Heart right ventricle (tissue), 16 donors: ENCODE measurements around the gene NRP2. TPM values are rescaled to one million over a fixed set of nuclear protein-coding genes. Genes with fewer than 3 reads are reported as not detected.

ENCODE experiments used
- ATAC-seq, 8 donors: fragments of 200-7000 bp; cut with Tn5 transposase; one replicate each; pipeline ENCODE4 v1.9.1; 2020; ENCODE audit warnings: mild to moderate bottlenecking in 8 of 8, moderate library complexity in 8 of 8, moderate number of reproducible peaks in 1 of 8
- DNase-seq, 2 donors: peaks; one replicate each; pipeline ENCODE4 v3.0.0-alpha.2; 2020
- H3K27ac ChIP-seq, 10 donors: fragments of 200-600 bp; sonication (generic) in 2 of 10; one replicate each; pipeline versions ENCODE4 v1.5.0 to v1.8.0; 2020 to 2022; ENCODE audit warnings: mild to moderate bottlenecking in 3 of 10
- H3K27me3 ChIP-seq, 7 donors: fragments of 200-600 bp; one replicate each; pipeline ENCODE4 v1.8.0; 2021 to 2022; ENCODE audit warnings: mild to moderate bottlenecking in 2 of 7
- H3K36me3 ChIP-seq, 9 donors: fragments of 200-600 bp; sonication (generic) in 1 of 9; one replicate each; pipeline versions ENCODE4 v1.5.0 to v1.8.0; 2020 to 2022; ENCODE audit warnings: mild to moderate bottlenecking in 2 of 9
- H3K4me1 ChIP-seq, 9 donors: fragments of 200-600 bp; sonication (generic) in 1 of 9; one replicate each; pipeline versions ENCODE4 v1.5.0 to v1.8.0; 2020 to 2022; ENCODE audit warnings: mild to moderate bottlenecking in 4 of 9
- H3K4me3 ChIP-seq, 10 donors: fragments of 200-600 bp; sonication (generic) in 2 of 10; one replicate each; pipeline versions ENCODE4 v1.5.0 to v1.8.0; 2020 to 2022; ENCODE audit warnings: mild to moderate bottlenecking in 7 of 10, moderate library complexity in 2 of 10
- H3K9me3 ChIP-seq, 11 donors: fragments of 200-600 bp in 10 of 11; sonication (generic) in 2 of 11; one replicate each; pipeline versions ENCODE4 v1.5.0 to v1.8.0; 2013 to 2022; ENCODE audit warnings: mild to moderate bottlenecking in 2 of 11, control low read depth in 1 of 11, moderate library complexity in 1 of 11
- WGBS, 2 donors: extraction: QIAGEN DNeasy Blood & Tissue Kit; methylation state at CpG; one replicate each; pipeline ENCODE4 v1.1.7; 2013; ENCODE audit warnings: inconsistent platforms in 1 of 2; 5-methylcytosine and 5-hydroxymethylcytosine counted together
- intact Hi-C, 10 donors: fragments of 100-400 bp; cut with DNase I; formaldehyde crosslinking; loops; one replicate each; pipeline versions ENCODE4 v1.11.1 to v1.14.2; 2022
- polyA plus RNA-seq, 2 donors: library from polyadenylated mRNA; stranded (reverse); fragments of 200-250 nt; gene quantifications; one replicate each; pipeline ENCODE4 v1.2.3, GENCODE V29; 2013
- total RNA-seq, 10 donors: library from RNA; stranded (reverse); fragmentation: NEBNext Ultra II Directional in 3 of 10; extraction: Animal tissue kit (Norgen Biotek cat#: 25700) in 3 of 10; gene quantifications; one replicate each; pipeline versions ENCODE4 v1.2.1 to v1.2.4, GENCODE V29; 2021 to 2023
- TF ChIP-seq, protein P1 (sequence below), 9 donors: fragments of 200-600 bp; sonication (generic) in 2 of 9; IDR thresholded peaks; one replicate each; pipeline versions ENCODE4 v1.5.0 to v1.8.0; 2021 to 2022; ENCODE audit warnings: antibody characterized with exemption in 9 of 9, mild to moderate bottlenecking in 5 of 9, moderate library complexity in 1 of 9
- donor health status: Arrhythmogenic right ventricular cardiomyopathy.
- donor health status: ischemic (EF 13 %, LVEDD 7.1; RV severe dilation, severe dysfunction).
- donor health status: healthy with polysubstance abuse.
- donor health status: DM: no; HTN: yes; CAD: no.
- donor health status: DM: no; HTN: no; CAD: no.
- donor health status: ischemic (EF 25% LVEDD 6.9; RV normal size, moderate dysfunction).
- donor health status: ischemic (EF 25% LVEDD 5.7; RV mildly dilated, moderate dysfunction).
- donor health status: healthy.
- donor health status: DM: yes; HTN: yes; CAD: no.
- donor health status: Ischemic cardiomyopathy.
- donor health status: ischemic (EF 35%, LVEDD 5.7; RV mildly dilated, moderate dysfunction).
- donor health status: nonischemic (EF 11% LVEDD 7.7; RV severe dilation, severe dysfunction).
- donor health status: DM: yes; HTN: yes; CAD: no.
- donor health status: PGD.
- donor health status: ischemic (EF 29% LVEDD 5.4; RV normal size, mild dysfunction).
- donor health status: nonischemic (EF 23%, LVEDD 6.1; RV moderate dilation, normal function).

NRP2 gene
- total and polyA plus RNA-seq, 12 donors, result 2.5 to 29.4 (median 8.6) TPM

DNA sequence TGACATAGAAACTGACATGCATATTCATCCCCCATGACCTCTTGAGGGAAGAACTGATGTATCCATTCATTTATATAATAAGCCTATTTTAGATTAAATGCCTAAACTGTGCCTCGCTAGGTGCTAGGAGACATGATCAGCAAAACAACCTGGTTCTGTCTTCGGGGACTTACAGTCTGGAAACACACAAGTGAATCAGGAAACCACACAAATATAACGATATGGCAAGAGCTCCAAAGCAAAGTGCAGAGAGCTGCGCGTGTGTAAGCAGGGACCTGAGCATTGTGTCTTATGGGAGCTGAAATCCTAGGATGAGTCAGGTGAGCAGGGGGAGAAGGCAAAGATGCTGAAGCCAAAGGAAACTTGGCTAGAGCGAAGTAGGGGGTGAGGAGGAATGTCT lies 120.6 kb downstream of the NRP2 start:
- DNase-seq (no peak), ATAC-seq (no peak)
- intact Hi-C loops, result no loop called here
- no peak overlapping the region for H3K27ac ChIP-seq
- H3K27me3 ChIP-seq, result no peaks in the 10 kb centered on the region
- peaks cover 0 to 21% (median 10%) of the 10 kb centered on the region in 11 donors for H3K9me3 ChIP-seq
- TF ChIP-seq, protein P1, sequence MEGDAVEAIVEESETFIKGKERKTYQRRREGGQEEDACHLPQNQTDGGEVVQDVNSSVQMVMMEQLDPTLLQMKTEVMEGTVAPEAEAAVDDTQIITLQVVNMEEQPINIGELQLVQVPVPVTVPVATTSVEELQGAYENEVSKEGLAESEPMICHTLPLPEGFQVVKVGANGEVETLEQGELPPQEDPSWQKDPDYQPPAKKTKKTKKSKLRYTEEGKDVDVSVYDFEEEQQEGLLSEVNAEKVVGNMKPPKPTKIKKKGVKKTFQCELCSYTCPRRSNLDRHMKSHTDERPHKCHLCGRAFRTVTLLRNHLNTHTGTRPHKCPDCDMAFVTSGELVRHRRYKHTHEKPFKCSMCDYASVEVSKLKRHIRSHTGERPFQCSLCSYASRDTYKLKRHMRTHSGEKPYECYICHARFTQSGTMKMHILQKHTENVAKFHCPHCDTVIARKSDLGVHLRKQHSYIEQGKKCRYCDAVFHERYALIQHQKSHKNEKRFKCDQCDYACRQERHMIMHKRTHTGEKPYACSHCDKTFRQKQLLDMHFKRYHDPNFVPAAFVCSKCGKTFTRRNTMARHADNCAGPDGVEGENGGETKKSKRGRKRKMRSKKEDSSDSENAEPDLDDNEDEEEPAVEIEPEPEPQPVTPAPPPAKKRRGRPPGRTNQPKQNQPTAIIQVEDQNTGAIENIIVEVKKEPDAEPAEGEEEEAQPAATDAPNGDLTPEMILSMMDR (IDR thresholded peaks at IDR 0.05), result no peak
- no peak overlapping the region for H3K4me3 ChIP-seq
- 88 to 91% methylated on average over 6 of the region's 6 CpGs for WGBS, 2 donors
- no peaks in the 10 kb centered on the region for H3K36me3 ChIP-seq
- peaks cover 0 to 17% (median 0%) of the 10 kb centered on the region in 9 donors for H3K4me1 ChIP-seq

- H3K36me3 ChIP-seq, result no peaks in the 10 kb centered on the region
- peaks cover 0 to 17% (median 0%) of the 10 kb centered on the region in 9 donors for H3K4me1 ChIP-seq
- WGBS, 2 donors, result 86 to 92% methylated on average over 1 of the region's 1 CpG
- no peak overlapping the region for H3K27ac ChIP-seq
- TF ChIP-seq, protein P1 (IDR thresholded peaks at IDR 0.05), result no peak
- H3K27me3 ChIP-seq, result no peaks in the 10 kb centered on the region
- DNase-seq (no peak), ATAC-seq (no peak)
- H3K4me3 ChIP-seq, result no peak overlapping the region
- H3K9me3 ChIP-seq, result peaks cover 0 to 16% (median 5%) of the 10 kb centered on the region in 11 donors
- intact Hi-C loops, result no loop called here
Measured at GRCh38 chr2:205803500-205803899, 121.2 kb downstream of the NRP2 start.

DNA sequence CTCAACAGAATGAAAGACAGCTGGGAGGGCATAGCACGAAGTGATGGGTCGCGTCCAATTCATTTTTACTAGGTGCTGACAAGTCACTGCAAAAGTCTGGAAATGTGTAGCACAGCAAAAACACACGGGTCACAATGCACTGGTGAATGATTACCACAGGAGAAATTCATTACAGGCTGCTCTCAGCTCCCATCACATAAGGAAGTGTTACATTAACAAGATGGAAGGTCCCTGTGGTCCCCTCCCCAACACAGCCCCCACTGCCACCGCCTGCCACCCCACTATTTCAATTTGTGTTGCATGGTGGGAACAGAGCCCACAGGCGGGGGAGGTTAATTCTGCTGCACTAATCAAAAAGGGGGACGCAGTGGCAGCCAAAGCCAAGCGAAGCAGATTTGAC lies 122.8 kb downstream of the NRP2 start:
- TF ChIP-seq, protein P1 (IDR thresholded peaks at IDR 0.05), result no peak
- DNase-seq (no peak), ATAC-seq (no peak)
- Histone ChIP-seq H3K4me3 (no peak overlapping the region), H3K27ac (no peak overlapping the region), H3K4me1 (peaks cover 0 to 17% (median 0%) of the 10 kb centered on the region in 9 donors), H3K9me3 (no peaks in the 10 kb centered on the region), H3K27me3 (no peaks in the 10 kb centered on the region), H3K36me3 (no peaks in the 10 kb centered on the region)
- intact Hi-C loops, result no loop called here
- WGBS, 2 donors, result 84 to 91% methylated on average over 8 of the region's 8 CpGs

GRCh38 chr2:205806143-205806905 lies 124.0 kb downstream of the NRP2 start:
- intact Hi-C loops, result no loop called here

More at GRCh38 chr2:205806143-205806905, 124.0 kb downstream of the NRP2 start:
- no peaks in the 10 kb centered on the region for H3K9me3 ChIP-seq
- H3K4me1 ChIP-seq, result peaks cover 0 to 5% (median 0%) of the 10 kb centered on the region in 9 donors
- H3K27me3 ChIP-seq, result no peaks in the 10 kb centered on the region
- WGBS, 2 donors, result 85 to 93% methylated on average over 18 of the region's 18 CpGs
- H3K36me3 ChIP-seq, result no peaks in the 10 kb centered on the region
- no peak overlapping the region for H3K27ac ChIP-seq
- ATAC-seq, result no peak
- DNase-seq, result no peak
- H3K4me3 ChIP-seq, result no peak overlapping the region
- TF ChIP-seq, protein P1 (IDR thresholded peaks at IDR 0.05), result no peak
